ENCODE data around the gene STMN1.

Gene STMN1

GRCh38 chr1:25918615-25919014 is 12.4 kb upstream of the STMN1 start:
- no peak for DNase-seq

- DNase-seq, result no peak
Measured at GRCh38 chr1:25917996-25918395, 11.8 kb upstream of the STMN1 start.

GRCh38 chr1:25916460-25916859 is 10.2 kb upstream of the STMN1 start:
- no peak for DNase-seq

GRCh38 chr1:25914074-25914995 is 8.1 kb upstream of the STMN1 start:
- DNase-seq, result no peak

- no peak for DNase-seq
Measured at GRCh38 chr1:25913206-25913605, 7.0 kb upstream of the STMN1 start.

GRCh38 chr1:25912076-25912831 is 6.0 kb upstream of the STMN1 start:
- DNase-seq, result no peak

GRCh38 chr1:25911162-25911561 is 4.9 kb upstream of the STMN1 start:
- DNase-seq, result no peak

GRCh38 chr1:25909040-25909439 is 2.8 kb upstream of the STMN1 start:
- DNase-seq, result no peak

- DNase-seq, result no peak
Measured at GRCh38 chr1:25908161-25908560, 1.9 kb upstream of the STMN1 start.

- no peak for DNase-seq
Measured at GRCh38 chr1:25907601-25908000, 1.4 kb upstream of the STMN1 start.

GRCh38 chr1:25906644-25907300 is 553 bp upstream of the STMN1 start:
- peak; percentile 87 for DNase-seq

GRCh38 chr1:25904943-25905679 is 1.1 kb downstream of the STMN1 start:
- DNase-seq, result peak; percentile 28

GRCh38 chr1:25903986-25904385 is 2.2 kb downstream of the STMN1 start:
- no peak for DNase-seq

GRCh38 chr1:25902462-25902861 is 3.8 kb downstream of the STMN1 start:
- no peak for DNase-seq

GRCh38 chr1:25900219-25900618 is 6.0 kb downstream of the STMN1 start:
- no peak for DNase-seq

GRCh38 chr1:25899792-25900191 is 6.4 kb downstream of the STMN1 start:
- no peak for DNase-seq

GRCh38 chr1:25898223-25899015 is 7.8 kb downstream of the STMN1 start:
- no peak for DNase-seq

- no peak for DNase-seq
Measured at GRCh38 chr1:25897754-25898153, 8.5 kb downstream of the STMN1 start.

- no peak for DNase-seq
Measured at GRCh38 chr1:25896266-25896665, 10.0 kb downstream of the STMN1 start.

- peak; percentile 56 for DNase-seq
Measured at GRCh38 chr1:25895365-25895990, 10.7 kb downstream of the STMN1 start.

- no peak for DNase-seq
Measured at GRCh38 chr1:25893116-25893515, 13.1 kb downstream of the STMN1 start.

All from NCI-H524 treated with DMSO at 0.1 percent for 48 hours (cell line).